Measurements from ENCODE around the gene LLGL2.

Gene LLGL2

GRCh38 chr17:75594499-75595283 lies 69.2 kb downstream of the LLGL2 start:
- no peak for DNase-seq

DNA sequence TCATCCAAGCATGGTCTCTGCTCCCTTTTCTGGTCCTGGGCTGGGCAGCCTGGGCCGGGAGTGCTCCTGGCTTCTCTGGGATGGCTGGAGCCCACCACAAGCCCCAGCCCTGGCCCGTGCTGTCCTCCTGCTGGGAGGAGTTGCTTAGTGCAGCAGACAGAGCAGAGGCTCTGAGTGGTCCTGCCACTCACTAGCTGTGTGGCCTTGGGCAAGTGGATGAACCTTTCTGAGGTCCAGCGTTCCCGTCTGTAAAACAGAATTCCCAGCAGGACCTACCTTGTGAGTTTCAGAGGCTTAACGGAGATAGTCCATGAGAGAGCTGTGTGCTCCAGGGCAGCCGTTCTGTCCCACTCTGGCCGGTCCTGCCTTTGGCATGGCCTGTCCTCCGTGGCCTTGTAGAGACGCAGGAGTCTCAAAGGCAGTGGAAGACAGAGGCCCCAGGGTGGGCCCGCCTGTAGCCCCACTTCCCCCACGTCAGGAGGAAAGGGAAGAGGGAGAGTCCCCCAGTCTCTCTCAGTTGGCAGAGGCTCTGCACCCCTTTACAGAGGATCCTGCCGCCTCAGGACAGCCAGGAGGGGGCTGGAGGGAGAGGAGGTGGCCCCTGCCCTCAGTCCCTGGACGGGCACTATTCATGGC lies 69.9 kb downstream of the LLGL2 start:
- no peak for DNase-seq

- no peak for DNase-seq
Measured at GRCh38 chr17:75595920-75596313, 70.4 kb downstream of the LLGL2 start.

DNA sequence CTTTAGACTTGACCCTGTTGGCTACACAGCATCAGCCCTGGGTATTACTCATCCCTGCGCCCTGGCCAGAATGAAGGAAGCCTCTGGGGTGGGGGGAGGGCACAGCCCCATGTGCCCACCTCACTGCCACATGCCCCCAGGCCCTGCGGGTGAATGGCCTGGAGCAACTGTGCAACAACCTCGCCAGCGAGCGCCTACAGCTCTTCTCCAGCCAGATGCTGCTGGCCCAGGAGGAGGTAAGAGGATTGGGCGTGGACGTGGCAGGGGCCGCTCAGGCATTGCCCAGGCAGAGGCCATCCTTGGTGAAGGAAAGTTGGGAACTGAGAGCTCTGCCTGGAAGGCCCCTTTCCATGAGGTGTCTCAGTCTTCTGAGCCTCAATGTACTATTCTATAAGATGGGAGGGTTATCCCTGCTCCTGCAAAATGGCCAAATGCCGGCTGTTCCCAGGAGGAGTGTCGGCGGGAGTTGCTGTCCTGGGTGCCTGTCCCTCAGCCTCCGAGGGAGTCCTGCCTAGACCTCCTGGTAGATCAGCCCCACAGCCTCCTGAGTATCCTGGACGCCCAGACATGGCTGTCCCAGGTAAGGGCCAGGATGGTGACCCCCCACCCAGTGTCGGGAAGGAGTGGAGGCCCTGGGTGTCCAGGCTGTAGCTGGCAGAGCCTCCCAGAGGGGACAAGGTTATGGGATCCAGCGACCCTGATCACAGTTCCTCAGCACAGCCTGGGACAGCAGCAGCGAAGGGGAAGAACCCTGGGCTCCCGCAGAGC lies 71.0 kb downstream of the LLGL2 start:
- no peak for DNase-seq

DNA sequence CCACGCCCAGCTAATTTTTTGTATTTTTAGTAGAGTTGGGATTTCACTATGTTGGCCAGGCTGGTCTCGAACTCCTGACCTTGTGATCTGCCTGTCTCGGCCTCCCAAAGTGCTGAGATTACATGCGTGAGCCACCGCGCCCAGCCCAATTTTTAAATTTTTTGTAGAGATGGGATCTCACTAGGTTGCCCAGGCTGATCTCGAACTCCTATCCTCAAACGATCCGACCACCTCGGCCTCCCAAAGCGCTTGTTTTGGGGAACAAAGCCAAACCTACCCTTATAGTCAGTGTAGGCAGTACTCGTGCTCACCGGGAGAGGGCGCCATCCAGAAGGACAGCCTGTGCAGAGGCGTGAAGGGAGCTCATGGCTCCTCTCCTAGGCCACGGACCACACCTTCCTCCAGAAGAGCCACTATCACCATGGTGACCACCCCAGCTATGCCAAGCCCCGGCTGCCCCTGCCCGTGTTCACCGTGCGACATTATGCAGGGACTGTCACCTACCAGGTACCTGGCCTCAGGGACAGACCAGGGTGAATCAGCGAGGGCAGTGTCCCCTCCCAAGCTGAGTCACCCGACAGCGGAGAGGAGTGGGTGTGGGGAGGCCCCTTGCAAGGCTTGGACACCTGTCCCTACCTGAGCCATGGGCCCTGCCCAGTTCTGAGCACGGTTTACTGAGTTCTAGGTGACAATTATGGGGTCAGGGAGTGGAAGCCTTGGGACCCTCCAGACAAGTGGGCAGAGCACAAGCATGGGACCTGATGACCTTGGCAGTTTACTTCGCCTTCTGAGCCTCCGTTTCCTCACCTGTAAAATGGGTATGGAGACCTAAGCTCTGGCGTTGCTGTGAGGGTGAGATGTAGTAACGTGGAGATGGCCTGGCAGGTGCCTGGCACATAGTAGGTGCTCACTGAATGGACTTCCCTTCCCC lies 75.8 kb downstream of the LLGL2 start:
- peak; percentile 9 for DNase-seq

DNA sequence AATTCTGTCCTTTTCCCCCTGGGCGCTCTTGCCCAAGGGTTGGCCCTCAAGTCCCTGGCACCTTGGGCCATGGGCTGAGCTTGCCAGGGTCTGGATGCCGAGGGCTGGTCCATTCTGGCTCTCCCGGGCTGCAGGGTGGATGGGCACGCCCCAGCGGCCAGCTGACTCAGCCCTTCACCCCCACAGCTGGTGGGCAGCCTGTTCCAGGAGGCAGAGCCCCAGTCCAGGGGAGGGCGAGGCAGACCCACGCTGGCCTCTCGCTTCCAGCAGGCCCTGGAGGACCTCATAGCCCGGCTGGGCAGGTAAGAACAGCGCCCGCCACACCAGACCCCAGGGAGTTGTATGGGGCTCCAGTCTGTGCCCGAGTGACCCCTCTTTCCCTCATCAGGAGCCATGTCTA lies 77.1 kb downstream of the LLGL2 start:
- no peak for DNase-seq

DNA sequence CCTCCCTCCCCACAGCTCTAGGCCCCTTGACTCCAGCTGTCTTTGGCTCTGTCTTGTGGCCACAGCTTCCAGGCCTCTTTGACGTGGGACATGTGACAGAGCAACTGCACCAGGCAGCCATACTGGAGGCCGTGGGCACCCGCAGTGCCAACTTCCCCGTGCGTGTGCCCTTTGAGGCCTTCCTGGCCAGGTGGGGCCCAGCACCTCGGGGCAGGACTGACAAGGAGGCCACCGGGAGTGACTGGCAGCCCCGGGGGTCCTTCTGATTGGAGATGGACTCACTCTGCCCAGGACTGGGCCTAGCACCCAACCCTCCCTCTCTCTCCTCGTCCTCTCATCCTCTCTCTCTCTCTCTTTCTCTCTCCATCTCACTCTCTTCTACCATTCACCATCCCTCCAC lies 77.6 kb downstream of the LLGL2 start:
- no peak for DNase-seq

DNA sequence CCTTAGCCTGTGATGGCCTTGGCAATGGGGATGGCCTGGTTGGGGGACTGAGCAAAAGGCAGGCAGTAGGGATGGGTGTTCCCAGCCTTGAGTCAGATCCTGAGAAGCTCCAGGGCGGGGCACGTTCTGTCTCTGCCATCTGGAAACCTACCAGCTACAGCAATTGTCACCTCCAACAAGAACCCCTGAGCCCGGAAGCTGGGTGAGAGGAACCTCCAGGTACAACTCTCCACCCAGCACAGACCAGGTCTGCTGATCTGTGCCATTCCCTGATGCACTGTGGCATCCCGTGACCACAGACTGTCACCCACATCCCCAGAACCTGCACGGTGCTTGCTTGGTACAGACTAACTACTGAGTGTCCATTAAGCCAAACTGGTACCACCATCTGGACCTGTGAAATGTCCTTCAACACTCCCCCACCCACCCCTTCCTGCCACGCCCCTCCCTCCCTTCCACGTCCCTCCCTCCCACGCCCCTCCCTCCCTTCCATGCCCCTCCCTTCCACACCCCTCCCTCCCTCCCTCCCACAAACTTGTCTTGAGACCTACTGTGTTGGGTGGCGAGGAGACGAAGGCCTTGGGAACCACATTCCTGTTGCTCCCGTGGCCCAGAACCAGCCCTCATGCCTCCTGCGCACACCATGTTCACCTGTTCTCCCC lies 78.7 kb downstream of the LLGL2 start:
- no peak for DNase-seq

DNA sequence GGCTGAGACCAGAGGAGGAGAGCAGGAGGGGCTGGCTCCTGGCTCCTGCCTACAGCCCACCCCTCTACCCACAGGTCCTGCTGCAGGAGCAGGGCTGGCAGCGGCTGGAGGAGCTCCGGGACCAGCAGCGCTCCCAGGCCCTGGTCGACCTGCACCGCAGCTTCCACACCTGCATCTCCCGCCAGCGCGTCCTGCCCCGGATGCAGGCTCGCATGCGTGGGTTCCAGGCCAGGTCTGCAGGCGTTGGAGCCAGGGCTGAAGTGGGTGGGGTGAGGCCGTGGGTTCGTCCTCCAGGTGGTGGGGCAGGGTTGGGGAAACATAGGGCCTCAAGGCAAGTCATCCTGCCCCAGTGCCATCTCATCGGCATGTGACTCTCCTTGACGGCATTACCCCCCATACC lies 80.3 kb downstream of the LLGL2 start:
- DNase-seq = no peak

DNA sequence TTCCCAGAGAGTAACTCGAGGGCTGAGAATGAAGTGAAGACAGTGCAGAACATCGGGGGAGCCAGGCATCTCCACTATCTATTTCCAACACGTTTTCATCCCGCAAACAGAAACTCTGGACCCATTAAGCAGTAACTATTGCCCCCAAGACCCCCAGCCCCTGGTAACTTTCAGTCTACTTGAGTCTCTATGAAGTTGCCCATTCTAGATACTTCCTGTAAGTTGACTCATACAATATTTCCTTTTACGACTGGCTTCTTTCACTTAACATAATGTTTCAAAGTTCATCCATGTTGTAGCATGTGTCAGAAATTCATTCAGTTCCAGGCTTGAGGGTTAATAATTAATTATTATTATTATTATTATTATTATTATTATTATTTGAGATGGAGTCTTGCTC lies 81.6 kb downstream of the LLGL2 start:
- no peak for DNase-seq

- DNase-seq = no peak
Measured at GRCh38 chr17:75610103-75610984, 84.8 kb downstream of the LLGL2 start.

GRCh38 chr17:75611851-75612429 lies 86.4 kb downstream of the LLGL2 start:
- DNase-seq = no peak

DNA sequence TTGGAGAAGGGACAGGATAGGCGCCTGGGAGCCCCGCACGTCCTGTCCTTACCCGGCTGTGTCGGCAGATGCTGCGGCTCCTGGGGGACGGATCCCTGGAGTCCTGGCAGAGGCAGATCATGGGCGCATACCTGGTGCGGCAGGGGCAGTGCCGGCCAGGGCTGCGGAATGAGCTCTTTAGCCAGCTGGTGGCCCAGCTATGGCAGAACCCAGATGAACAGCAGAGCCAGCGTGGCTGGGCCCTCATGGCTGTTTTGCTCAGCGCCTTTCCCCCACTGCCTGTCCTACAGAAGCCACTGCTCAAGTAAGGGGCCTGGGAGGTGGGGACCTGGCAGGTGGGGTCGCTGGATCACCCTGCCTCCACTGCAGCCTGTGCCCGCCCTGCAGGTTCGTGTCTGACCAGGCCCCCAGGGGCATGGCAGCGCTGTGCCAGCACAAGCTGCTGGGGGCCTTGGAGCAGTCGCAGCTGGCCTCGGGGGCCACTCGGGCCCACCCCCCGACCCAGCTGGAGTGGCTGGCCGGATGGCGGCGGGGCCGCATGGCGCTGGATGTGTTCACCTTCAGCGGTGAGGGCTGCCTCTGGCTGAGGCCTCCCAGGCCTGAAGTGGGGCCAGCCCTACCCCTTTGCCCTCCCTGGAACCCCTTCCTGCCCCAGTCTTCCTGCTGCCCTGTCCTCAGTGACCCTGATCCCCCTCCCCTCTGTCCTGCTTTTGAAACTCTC lies 87.6 kb downstream of the LLGL2 start:
- no peak for DNase-seq

DNA sequence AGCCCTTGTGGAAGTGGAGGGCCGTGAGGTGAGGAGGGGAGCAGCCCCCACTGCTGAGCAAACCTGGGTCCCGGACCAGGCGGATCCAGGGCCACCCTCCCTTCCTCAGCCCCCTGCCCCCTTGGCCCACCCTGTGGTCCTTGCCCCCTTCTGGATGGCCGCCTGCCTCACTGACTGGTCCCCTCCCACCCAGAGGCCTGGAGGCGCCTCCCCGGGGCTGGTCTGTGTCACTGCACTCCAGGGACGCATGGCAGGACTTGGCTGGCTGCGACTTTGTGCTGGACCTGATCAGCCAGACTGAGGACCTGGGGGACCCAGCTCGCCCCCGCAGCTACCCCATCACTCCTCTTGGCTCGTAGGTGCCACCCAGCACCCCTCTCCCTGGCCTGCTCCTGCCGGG lies 88.5 kb downstream of the LLGL2 start:
- DNase-seq = no peak

DNA sequence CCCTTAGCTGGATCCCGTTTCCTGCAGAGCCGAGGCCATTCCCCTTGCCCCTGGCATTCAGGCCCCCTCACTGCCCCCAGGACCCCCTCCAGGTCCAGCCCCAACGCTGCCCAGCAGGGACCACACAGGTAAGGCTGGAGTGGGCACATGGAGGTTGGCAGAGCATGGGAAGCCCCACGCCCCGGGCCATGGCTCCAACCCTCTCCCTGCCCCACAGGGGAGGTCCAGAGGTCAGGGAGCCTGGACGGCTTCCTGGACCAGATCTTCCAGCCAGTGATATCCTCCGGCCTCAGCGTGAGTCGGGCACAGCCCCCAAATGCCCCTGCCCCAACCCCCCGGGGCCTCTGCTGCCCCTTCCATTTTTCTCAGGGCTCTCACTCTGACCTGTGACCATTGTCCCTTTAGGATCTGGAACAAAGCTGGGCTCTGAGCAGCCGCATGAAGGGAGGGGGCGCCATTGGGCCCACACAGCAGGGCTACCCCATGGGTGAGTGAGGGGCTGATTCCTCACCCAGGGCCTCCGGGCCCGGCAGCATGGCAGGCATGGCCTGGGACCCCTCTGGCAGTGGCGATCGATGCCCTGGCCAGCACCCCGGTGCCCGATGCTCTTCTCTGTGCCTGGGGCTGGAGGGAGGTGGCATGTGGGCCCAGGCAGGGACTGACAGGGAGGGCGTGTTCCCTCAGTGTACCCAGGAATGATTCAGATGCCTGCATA lies 89.2 kb downstream of the LLGL2 start:
- DNase-seq = no peak

DNA sequence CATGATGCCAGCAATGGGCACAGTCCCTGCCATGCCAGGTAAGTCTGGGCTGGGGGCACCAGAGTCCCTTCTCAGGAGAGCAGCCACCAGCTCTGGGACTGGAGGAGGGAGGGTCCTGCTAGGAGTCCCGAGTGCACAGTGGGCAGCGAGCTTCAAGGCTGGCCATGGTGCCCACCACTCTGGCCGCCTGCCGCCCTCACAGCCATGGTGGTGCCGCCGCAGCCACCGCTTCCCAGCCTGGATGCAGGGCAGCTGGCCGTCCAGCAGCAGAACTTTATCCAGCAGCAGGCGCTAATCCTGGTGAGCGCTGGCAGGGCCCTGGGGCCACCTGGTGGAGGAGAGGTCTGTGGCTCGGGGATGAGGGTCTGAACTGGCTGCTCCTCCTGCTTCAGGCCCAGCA lies 89.8 kb downstream of the LLGL2 start:
- DNase-seq = no peak

GRCh38 chr17:75616521-75617122 lies 91.1 kb downstream of the LLGL2 start:
- DNase-seq = no peak

DNA sequence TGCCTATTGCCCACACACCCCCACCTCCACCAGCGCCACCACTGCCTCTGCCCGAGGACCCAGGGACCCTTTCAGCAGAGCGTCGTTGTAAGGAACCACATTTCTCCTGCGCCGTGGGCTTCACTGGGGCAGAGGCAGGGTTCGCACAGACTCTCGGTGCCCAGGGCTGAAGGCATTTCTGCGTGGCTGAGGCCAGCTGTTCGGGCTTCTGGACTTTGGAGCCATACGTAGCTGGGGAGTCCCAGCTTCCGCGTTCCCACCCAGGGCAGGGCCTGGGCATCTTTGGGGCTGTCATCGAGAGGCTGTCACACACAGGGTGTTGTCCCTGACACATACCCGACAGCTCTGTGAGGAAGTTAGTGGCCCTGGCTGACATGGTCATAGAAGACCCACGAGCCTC lies 91.7 kb downstream of the LLGL2 start:
- no peak for DNase-seq

DNA sequence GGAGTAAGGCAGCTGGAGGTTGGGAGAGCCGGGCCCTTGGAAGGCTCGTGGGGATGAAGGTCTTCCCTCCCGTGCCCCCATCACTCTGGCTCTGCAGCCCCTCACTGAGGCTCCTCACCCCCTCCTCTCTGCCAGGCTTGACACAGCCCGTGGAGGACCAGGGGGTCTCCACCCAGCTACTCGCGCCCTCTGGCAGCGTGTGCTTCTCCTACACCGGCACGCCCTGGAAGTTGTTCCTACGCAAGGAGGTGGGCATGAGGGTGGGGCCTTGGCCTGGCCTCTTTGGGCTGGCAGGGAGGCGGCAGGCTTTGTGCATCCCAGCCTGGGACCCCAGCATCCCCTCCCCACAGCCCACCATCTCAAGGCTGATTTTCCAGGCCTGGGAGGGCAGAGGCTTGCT lies 92.2 kb downstream of the LLGL2 start:
- no peak for DNase-seq
